CD4-positive, alpha-beta T cell treated with Interleukin-6 at 100 ng/mL for 8 hours (primary cell): ENCODE results near the gene ANKRD22.
"Not testable (repeated sequence)": the region's sequence is repeated elsewhere in the genome, so short reads cannot be mapped to it uniquely, and the experiment has no call there.

Source experiments
- DNase-seq: peaks from one replicate; pipeline ENCODE4 v3.0.0-alpha.2; 2020; ENCODE audit warnings: mixed read lengths, low spot score

ANKRD22 gene

DNA sequence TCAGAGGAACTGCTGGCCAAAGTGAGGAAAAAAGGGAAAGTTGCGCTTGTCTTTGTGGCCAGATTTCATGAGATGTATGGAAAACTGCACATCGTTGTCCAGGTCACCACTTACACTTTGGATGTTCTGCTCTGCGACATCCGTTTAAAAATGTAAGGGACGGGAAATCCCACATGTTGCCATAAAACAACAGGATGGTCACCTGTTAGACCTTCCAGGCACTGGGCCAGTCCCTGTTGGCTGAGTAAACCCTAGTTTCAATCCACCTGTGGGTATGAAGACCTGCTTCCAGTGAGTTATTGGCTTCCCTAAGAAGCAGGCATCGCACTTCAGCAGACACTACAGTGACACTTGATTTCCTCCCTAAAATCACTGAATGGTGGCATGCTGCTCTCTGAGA is 25.7 kb upstream of the ANKRD22 start:
- DNase-seq, result no peak

DNA sequence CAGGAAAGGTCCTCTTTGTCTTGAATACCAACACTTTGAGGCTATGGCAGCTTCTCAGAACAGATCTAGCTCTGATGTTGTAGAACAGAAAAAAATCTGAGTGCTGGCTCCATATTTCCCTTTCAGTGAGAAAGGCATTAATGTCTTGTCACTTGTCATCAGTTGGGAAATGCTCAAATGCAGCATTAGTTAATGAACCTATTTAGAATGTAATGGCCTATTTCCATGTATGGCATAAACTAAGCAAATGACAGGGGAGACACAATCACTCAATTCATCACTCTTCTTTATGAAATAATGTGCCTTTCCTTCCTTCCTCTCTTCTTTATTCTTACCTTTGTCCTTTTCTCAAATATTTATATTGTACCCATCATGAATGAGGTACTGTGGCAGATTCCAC is 23.4 kb upstream of the ANKRD22 start:
- DNase-seq, result no peak

DNA sequence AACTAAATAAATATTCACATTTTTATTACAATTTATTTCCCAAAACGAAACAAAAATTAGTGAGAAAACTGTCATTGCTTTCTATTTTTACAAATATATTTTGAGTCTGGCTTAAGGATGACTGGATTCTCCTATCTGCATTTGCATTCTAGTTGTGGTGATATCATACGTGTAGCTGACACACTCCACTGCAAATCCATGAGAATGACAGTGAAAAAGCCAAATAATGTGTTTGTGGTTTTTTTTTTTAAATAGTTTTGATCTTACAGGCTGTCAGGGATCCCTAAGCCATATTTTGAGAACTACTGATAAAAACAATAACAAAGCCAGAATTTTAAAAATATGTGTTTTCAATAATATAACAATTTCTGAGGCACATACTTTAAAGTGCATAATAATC is 22.6 kb upstream of the ANKRD22 start:
- no peak for DNase-seq

DNA sequence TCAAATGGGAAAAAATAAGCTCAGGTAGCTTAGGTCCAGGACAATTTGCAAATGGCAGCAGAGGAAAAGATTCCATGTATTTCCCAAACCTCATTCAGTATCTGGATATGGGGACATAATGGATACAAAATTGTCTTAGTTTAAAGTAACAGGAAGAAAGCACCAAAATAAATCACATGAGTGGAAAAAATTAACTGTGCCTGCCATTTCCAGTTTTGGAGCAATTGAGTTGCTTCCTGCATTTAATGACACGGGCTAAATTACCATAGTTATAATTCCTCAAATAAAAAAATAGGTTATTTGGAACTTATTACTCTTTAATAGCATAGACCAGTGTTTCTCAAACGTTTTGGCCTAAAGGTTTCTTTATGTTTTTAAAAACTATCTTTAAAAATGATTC is 22.1 kb upstream of the ANKRD22 start:
- no peak for DNase-seq

DNA sequence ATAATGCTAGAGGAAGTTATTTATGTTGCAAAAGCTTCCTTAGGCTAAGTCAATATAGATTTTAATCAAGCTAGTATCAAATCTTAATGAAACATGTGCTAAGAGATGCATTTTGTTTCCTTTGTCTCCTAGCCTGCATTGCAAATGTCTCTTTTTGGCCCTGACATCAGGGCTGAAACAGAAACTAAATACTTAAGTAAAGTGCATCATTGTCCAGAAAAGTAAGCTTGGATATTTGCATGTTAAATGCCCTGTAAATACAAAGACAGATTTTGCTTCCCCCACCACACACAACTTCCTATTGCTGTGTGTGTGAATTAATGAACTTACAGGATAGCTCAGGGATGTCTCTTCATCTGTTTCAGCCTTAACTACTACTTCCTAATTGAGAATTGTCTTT is 18.4 kb upstream of the ANKRD22 start:
- DNase-seq, result no peak

DNA sequence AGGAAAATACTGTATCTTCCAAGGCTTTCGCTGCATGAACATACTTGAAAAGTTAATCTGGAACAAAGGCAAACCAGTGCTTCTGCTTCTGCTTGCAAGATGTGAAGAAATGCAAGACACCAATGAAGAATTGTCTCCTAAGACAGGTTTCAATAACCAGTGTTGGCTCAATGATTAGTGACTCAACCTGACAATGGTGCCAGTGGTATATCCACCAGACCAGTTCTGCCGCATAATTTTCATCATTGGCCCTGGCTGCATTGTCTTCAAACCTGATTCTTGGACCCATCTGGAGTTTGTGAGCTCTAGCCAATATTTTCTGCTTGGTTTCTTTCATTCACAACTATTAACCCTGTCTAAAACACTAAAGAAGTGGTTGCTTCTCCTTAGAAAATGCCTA is 14.8 kb upstream of the ANKRD22 start:
- DNase-seq, result no peak

DNA sequence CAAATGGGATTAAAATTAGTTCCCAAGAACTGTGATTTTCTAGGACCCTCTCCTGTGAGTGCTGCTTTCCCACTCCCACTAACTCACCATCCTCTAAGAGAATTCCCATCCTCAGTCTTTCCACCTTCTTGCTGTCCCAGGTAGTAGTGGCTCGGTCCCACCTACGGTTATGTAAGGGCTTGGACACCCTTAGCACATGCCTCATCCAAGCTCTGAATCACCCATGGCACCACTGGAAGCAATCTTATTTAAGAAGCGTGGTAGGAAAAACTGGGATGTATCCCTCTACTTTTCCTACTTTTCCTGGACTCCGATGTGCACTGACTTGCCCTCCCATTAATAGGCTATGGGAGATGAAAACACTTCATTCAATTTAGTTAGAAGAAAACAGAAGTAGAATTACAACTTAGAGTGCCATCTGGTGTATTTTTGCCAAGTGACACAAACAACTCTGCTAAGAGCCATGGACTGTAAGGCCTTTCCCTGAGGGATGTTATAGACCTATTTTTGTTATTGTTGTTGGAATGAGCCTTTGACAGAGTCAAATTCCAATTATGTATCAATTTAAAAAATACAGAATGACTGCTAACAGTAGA is 13.7 kb upstream of the ANKRD22 start:
- no peak for DNase-seq

DNA sequence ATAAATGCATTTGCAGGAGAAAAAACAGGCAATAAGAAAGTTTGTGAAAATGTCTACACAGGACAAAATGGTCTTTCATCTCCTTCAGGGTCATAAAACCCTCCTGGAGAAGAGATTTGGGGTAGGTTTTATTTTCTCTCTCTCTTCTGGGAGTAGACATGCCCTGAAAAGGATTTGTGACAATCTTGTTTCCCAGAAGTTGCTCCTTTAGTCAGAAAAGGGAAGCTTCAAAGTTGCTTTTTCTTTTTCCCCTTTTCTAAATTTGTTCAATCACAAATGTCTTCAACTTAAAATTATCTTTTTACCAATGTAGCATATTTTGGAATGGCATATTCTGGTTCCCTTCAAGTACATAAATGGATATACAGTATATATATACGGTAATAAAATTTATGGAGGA is 9.4 kb upstream of the ANKRD22 start:
- no peak for DNase-seq

DNA sequence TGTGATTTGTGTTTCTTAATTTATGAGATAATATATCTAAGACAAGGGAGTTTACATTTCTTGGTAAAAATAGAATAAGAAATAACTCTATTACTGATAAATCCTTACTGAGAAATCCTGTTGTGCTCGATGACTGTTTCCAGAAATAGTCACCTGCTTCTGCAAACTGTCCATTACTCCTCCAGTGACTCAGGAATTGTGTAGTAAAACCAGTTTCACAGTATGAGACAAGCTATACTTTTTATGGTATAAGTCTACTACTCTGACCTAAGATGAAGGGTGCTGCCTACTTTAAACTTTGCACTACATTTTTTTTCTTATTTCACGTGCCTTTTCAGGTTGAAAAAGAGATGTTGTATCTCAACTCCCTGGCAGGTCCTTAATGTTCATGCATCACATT is 6.8 kb upstream of the ANKRD22 start:
- DNase-seq, result no peak

DNA sequence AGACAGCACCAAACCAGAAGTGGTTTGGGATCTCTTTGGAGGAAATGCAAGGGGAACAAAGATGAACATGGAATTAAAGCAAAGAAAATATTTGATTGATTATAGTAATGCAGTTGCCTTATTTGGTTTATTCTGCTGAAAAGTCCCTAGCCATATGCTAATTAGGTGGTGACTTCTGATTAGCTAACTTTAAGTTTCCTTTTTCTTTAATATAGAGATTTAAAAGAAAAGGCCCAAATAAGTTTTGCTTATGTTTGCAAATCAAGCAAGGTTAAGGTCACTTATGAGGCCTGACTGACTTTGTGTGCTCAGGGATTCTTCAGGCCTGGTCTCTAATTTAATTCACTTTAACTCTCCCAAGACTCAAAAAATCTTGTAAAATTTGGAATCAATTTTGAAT is 6.2 kb upstream of the ANKRD22 start:
- no peak for DNase-seq

DNA sequence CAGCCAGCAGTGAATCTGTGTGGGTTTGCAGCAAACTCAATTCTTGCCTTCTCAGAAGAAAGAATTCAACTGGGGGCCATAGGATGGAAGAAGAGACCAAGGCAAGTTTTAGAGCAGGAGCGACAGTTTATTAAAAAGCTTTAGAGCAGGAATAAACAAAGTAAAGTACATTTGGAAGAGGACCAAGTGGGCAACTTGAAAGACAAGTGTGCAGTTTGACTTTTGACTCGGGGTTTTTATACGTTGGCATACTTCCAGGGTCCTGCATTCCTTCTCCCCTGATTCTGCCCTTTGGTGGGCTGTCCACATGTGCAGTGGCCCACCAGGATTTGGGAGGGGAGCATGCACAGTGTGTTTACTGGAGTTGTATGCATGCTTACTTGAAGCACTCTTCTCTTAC is 3.0 kb upstream of the ANKRD22 start:
- DNase-seq, result no peak

DNA sequence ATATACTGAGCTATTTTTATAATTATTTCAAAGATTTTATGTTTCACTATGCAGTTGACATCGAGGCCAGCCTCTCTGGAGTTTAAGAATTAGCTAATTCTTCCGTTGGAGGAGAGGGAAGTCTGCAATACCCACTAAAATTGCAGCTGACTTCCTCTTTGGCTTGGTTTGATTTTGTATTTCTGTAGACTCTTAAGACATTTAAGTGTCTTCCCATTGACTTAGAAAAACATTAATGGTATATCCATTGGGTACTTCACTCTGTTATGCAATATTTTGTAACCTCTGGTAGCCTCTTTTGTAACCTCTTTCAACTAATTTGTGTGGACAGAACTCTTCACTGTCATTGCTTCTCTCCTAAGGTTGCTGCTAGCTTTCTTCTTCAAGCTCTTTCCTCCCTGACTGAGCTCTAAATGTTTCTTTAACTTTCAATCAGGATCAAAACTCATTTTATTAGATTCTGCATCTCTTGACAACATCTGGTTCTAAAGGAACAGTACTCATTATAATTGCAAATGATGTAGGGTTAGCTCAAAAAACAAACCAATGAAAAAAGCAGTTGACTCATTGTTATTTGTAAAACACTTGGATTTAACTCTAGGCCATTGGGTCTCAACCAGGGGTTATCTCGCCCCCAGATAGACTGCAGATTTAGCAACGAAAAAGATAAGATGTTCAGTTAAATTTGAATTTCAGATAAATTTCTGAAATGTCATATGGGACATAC is 1.7 kb upstream of the ANKRD22 start:
- DNase-seq, result no peak

DNA sequence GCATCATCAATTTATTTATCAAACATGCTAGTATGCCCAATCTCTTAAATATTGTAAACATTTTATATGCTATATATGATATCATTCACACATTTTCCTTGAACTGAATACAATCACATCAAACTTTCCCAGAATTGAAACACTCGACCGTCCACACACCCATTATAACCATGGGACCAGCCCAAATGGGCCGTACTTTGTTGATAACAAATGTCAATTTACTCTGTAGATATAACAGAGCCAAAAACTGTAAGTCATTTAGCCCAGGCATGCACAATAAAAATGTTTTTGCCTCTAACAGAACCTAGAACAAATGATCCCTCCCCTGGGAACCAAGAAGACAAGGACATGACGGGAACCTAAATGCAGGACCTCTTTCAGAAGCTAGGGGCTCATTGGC is 683 bp upstream of the ANKRD22 start:
- DNase-seq, result no peak

DNA sequence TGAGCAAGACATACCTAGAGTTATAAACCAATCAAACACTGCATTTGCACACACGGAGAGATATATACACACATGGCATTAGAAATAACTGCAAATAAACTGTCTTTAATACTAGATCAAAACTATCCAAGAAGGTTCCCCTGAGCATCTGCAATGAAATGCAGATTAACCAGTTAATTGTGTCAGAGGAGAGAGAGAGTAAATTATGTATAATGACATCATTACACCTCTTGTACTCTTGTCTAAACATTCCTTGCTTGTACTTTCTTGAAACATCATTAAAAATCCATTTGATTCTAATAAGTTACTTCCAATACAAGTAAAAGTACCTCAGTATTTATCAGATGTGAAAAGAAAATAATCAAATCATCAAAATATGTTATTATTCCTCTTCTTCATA is 932 bp downstream of the ANKRD22 start:
- no peak for DNase-seq

DNA sequence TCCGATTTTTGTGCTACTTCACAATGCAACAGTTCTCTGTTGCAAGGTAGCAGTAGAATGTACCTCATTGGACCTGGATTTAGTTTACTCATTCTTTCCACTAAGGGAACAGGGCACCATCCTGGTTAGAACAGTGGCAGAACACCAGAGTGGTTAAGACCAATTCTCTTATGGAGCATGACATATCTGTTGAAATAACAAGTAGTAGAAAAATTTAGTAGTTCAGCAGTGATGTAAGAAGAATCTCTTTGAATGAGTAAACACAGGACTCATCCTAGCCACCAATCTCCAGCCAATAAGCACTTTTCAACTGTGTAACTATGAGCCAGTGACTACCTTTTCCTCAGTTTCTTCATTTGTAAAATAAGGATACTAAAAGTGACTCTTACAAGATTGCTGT is 2.4 kb downstream of the ANKRD22 start:
- no peak for DNase-seq

DNA sequence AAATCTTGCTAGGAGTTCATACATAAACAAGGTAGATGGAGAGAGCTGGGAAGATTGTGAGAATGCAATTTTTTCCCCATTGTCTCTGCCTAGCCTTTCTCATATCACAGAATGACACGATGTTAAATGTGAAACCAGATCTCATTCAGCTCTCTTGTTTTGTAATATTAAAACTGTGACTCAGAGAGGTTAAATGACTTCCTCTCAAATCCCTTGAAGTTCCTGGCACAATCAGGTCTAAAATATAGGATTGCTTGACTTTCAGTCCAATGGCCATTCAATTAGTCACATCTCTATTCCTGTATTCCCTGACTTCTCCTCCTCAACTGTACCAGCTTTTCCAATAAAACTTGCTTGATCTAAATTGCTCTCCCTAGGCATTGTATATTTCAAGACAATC is 3.1 kb downstream of the ANKRD22 start:
- DNase-seq, result no peak

DNA sequence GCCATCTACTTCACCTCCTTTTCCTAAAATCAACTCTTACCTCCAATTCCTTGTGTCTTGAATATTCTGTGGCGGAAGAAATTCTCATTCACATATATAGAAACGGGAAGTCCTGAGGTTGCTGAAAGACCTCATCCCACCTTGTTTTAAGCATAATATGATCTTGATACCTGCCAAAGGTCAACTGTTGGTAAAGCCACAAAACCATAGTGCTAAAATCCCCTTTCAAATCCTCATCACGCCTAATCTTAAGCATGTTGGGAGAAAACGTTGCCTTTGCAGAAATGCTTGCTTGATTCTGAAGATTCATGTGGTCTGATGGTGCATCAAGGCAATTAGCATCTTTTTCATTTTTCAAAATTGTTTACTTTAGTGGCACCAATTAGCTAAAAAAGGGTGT is 8.5 kb downstream of the ANKRD22 start:
- no peak for DNase-seq

DNA sequence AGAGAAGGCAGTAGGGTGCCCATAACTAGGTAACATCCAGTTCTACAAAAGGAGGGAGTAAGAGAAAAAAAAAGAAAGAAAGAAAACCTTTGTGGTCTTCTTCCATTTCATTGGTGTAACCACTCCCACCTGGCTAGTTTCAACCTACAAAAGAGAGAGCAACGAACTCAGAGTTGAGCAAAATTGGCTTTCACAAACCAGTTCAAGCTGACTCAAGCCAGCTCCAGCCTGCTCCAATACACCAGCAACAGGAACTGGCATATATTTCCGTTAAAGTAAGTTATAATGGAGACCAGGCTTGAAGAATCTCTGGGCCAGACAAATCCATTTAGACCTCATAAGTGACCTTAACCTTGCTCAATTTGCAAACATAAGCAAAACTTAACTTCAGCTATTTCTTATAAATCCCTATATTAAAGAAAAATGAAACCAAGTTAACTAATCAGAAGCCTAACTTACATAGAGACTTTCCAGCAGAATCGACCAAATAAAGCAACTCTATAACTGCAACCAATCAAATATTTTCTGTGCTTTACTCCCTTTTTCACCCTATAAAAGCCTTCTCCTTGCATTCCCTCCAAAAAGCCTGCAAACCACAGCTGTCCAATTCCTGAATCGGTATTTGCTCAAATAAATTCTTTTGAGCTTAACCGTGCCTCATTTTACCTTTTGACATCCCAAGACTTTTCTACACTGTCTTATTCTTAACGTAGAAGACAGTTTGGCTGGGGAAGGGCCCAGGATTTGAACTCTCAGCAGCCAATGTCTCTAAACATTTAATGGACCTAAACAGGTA is 10.1 kb downstream of the ANKRD22 start:
- no peak for DNase-seq

DNA sequence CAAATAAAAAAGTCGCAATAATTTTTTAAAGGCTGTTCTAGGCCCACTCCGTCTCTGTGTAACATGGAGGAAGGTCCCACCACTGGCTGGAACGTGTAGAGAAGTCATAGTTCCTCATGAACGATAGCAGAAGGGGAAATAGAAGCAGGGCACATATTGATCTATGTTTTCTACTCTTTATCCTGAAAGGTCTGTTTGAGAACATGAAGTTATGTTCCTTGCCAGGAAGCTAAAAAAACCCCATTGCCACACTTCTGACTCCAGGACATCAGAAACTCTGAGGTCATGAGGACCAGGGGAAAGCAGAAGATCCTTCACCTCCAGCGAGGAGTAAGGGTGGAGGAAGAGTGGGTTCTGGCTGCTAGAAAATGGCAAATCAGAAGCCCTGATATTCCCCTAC is 10.8 kb downstream of the ANKRD22 start:
- DNase-seq, result no peak

DNA sequence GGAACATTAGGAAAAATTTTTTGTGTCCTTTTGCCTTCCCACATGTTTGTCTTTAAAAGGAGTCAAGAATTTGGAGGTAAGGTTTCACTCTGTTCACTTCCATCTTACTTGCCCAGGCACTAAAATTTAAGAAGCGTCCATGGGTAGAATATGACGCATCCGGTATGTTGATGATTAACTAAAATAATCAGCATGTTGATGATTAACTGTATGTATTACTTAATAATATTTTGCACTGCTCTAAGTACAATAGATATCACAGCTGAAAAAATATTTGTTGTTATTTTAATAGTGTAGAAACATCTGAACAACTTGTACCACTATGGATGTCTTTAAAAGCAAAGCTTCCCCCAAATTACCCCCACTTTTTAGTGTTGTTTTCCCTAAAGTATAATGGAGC is 11.5 kb downstream of the ANKRD22 start:
- no peak for DNase-seq

DNA sequence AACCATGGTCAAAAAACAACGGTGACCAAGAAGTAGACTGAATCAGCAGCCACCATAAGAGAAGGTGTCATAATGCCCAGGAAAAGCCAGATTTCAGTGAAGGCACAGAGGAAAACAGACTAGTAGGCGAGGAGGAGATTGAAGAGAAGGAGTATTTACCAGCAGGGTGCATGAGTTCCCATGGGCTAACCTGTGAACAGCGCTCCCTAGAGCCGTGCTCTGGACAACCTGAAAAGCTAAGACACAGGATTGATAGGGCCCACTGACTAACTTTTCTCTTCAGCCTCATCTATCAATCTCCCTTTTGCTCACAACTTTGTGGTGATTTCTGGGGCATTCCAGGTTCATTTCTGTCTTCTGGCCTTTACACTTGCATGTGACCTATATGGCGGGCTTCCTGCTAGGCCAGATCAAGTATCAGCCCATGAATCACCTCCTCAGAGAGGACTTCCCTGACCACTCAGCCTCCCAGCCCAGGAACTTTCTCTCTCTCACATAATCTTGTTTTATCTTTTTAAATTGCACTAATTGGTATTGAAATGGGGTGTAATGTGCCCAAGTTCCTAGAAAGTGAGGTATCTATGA is 12.8 kb downstream of the ANKRD22 start:
- no peak for DNase-seq

DNA sequence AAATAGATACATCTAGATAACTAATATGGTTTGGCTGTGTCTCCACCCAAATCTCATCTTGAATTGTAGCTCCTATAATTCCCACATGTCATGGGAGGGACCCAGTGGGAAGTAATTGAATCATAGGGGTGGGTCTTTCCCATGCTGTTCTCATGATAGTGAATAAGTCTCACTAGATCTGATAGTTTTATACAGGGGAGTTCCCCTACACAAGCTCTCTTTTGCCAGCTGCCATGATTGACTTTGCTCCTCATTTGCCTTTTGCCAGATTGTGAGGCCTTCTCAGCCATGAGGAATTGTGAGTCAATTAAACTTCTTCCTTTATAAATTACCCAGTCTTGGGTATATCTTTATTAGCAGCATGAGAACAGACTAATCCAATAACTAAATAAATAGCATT is 14.0 kb downstream of the ANKRD22 start:
- not testable (repeated sequence) for DNase-seq

DNA sequence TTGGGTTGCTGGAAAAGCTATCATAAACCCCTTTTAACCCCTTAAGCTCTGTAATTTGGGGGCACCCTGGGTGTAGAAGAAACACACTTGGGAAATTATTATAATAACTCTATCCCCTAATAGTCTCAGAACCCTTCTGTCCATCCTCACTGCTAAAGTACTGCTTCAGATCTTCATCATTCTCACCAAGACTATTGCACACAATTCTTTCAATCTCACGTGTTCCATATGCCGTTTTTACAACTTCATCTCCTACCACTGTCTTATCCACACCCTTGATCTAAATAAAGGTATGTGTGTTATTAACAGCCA is 15.8 kb downstream of the ANKRD22 start:
- no peak for DNase-seq
